ENCODE data around the gene THRA.
A peak's percentile ranks its signal among the peaks of the same experiment; 100 is the strongest.

Gene THRA

GRCh38 chr17:40071313-40072039, 8.7 kb downstream of the THRA start:
- TF ChIP-seq, protein P1, sequence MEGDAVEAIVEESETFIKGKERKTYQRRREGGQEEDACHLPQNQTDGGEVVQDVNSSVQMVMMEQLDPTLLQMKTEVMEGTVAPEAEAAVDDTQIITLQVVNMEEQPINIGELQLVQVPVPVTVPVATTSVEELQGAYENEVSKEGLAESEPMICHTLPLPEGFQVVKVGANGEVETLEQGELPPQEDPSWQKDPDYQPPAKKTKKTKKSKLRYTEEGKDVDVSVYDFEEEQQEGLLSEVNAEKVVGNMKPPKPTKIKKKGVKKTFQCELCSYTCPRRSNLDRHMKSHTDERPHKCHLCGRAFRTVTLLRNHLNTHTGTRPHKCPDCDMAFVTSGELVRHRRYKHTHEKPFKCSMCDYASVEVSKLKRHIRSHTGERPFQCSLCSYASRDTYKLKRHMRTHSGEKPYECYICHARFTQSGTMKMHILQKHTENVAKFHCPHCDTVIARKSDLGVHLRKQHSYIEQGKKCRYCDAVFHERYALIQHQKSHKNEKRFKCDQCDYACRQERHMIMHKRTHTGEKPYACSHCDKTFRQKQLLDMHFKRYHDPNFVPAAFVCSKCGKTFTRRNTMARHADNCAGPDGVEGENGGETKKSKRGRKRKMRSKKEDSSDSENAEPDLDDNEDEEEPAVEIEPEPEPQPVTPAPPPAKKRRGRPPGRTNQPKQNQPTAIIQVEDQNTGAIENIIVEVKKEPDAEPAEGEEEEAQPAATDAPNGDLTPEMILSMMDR (IDR thresholded peaks at IDR 0.05; ENCODE audit: low read depth, low read length) = no peak
- H3K4me3 ChIP-seq (replicated peaks in 1 of 2; ENCODE audit: low read depth in 2 of 2, low read length in 2 of 2) = no peak overlapping the region

GRCh38 chr17:40072040-40072734, 9.4 kb downstream of the THRA start:
- H3K4me3 ChIP-seq (replicated peaks in 1 of 2; ENCODE audit: low read depth in 2 of 2, low read length in 2 of 2) = no peak overlapping the region
- TF ChIP-seq, protein P1 (IDR thresholded peaks at IDR 0.05; ENCODE audit: low read depth, low read length) = no peak
- peak; percentile 26 to 69 for DNase-seq (ENCODE audit: low read depth in 2 of 2)

More at GRCh38 chr17:40071313-40072039, 8.7 kb downstream of the THRA start:
- no peak for DNase-seq (ENCODE audit: low read depth in 2 of 2)

- DNase-seq (ENCODE audit: low read depth in 2 of 2) = no peak
- TF ChIP-seq, protein P1 (IDR thresholded peaks at IDR 0.05; ENCODE audit: low read depth, low read length) = no peak
- H3K4me3 ChIP-seq (replicated peaks in 1 of 2; ENCODE audit: low read depth in 2 of 2, low read length in 2 of 2) = no peak overlapping the region
Observed at GRCh38 chr17:40072735-40073346, 10.1 kb downstream of the THRA start.

DNA sequence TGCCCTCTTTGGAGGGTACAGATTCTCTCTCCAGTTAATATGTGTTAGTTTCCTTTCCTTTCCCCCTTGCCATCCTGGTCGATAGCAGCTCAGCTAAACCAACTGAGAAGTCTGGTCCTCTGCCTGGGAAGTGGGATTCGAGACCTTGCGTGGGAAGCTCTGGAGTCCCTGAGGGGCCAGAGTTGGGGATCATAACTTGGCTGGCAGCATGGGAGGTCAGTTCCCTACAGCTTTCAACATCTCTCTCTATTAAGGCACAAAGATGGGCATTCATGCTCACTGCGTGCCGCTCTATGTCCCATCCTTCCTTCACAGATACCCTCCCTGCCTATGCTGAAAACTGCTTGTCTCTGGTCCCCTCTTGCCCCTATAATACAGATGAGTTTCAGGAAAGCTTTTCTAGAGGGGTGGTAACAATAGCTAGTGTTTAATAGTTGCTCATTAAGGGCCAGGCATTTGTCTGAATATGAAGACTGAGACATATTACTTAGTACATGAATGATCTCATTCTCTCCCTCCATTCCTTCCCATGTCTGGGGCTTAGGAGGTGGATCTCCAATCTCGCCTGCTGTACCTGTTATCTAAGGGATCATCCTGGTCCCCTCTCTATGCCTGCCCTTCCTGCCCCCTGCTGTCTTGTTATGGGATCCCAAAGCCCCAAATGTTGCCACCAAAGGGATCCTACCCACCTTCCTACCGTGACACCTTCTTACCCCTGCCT, 10.8 kb downstream of the THRA start:
- no peak overlapping the region for H3K4me3 ChIP-seq (replicated peaks in 1 of 2; ENCODE audit: low read depth in 2 of 2, low read length in 2 of 2)
- no peak for DNase-seq (ENCODE audit: low read depth in 2 of 2)

GRCh38 chr17:40074175-40074512, 11.4 kb downstream of the THRA start:
- TF ChIP-seq, protein P1 (IDR thresholded peaks at IDR 0.05; ENCODE audit: low read depth, low read length) = no peak
- no peak for DNase-seq (ENCODE audit: low read depth in 2 of 2)
- H3K4me3 ChIP-seq (replicated peaks in 1 of 2; ENCODE audit: low read depth in 2 of 2, low read length in 2 of 2) = no peak overlapping the region

More for the DNA sequence above, 10.8 kb downstream of the THRA start:
- TF ChIP-seq, protein P1 (IDR thresholded peaks at IDR 0.05; ENCODE audit: low read depth, low read length) = no peak

GRCh38 chr17:40074871-40075200, 12.1 kb downstream of the THRA start:
- peak in 1 of 2 donors; percentile 52 for DNase-seq (ENCODE audit: low read depth in 2 of 2)
- no peak overlapping the region for H3K4me3 ChIP-seq (replicated peaks in 1 of 2; ENCODE audit: low read depth in 2 of 2, low read length in 2 of 2)
- TF ChIP-seq, protein P1 (IDR thresholded peaks at IDR 0.05; ENCODE audit: low read depth, low read length) = no peak
